IPS-18c (cell line): Measurements from ENCODE around the gene AP1G2.

Experiments
- H3K4me3 ChIP-seq: 2 replicates; pipeline ENCODE4 v1.7.0; 2013; ENCODE audit warnings: low read depth, mild to moderate bottlenecking, low read length, moderate library complexity; ENCODE audit not compliant: insufficient read depth
- H3K9me3 ChIP-seq: one replicate; pipeline ENCODE4 v1.6.1; 2013; ENCODE audit warnings: mild to moderate bottlenecking, low read length, moderate library complexity; ENCODE audit not compliant: control insufficient read depth, insufficient read depth

Gene AP1G2

GRCh38 chr14:23518709-23519108 is 48.9 kb downstream of the AP1G2 start:
- H3K9me3 ChIP-seq = no peaks in the 10 kb centered on the region
- no peak overlapping the region for H3K4me3 ChIP-seq

GRCh38 chr14:23517650-23518326 is 49.8 kb downstream of the AP1G2 start:
- Histone ChIP-seq H3K4me3 (no peak overlapping the region), H3K9me3 (no peaks in the 10 kb centered on the region)

- Histone ChIP-seq H3K4me3 (no peak overlapping the region), H3K9me3 (no peaks in the 10 kb centered on the region)
Observed at GRCh38 chr14:23514644-23514957, 53.0 kb downstream of the AP1G2 start.

GRCh38 chr14:23513818-23514643 is 53.6 kb downstream of the AP1G2 start:
- Histone ChIP-seq H3K9me3 (no peaks in the 10 kb centered on the region), H3K4me3 (no peak overlapping the region)

- Histone ChIP-seq H3K4me3 (no peak overlapping the region), H3K9me3 (peaks cover 2% of the 10 kb centered on the region)
Observed at GRCh38 chr14:23513005-23513817, 54.4 kb downstream of the AP1G2 start.

GRCh38 chr14:23512156-23512555 is 55.4 kb downstream of the AP1G2 start:
- Histone ChIP-seq H3K9me3 (peaks cover 2% of the 10 kb centered on the region), H3K4me3 (no peak overlapping the region)
